SIG-M5 treated with dmso at 0.1 percent for 504 hours (cell line): Measurements from ENCODE around the gene GUK1.
A peak's percentile ranks its signal among the peaks of the same experiment; 100 is the strongest.

Experiments
- DNase-seq: peaks from one replicate; lab custom pipeline; 2025; ENCODE audit not compliant: unreplicated experiment; lab: John Stamatoyannopoulos, UW

The GUK1 gene

DNA sequence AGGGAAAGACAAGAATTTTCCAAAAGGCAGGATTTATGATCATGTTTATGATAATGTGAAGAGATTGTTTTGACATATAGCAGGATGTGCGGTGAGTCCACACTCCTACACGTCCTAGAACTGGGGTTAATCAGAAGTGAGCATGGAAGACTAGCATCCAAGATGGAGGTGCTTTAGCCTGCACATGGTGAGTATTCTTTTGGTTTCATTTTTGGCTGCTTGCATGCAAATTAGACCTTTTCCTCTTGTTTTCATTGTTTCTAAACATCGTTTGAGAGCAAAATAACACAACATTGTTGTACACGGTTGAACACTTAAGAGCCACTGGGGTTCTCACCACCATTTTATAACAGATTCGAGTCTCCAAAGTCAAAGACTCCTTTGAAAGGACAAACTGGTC is 14.9 kb upstream of the GUK1 start:
- DNase-seq = no peak

GRCh38 chr1:228131766-228132165 is 8.3 kb upstream of the GUK1 start:
- DNase-seq = no peak

DNA sequence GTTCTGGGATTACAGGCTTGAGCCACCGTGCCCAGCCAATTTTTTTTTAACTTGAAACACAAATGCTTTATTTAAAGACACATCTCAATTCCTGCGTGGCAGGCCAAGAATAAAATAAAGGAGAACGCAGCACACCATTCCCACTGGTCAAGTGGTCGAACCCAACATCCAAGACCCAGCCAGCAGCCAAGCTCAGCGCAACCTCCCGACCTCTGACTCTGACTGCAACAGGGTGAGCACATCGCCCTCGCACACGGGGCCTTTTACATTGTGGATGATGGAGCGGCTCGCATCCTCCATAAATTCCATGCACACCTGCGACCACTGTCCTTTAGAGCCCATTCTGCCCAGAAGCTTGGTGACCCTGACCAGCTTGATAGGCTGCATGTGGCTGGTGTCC is 5.5 kb upstream of the GUK1 start:
- DNase-seq = no peak

DNA sequence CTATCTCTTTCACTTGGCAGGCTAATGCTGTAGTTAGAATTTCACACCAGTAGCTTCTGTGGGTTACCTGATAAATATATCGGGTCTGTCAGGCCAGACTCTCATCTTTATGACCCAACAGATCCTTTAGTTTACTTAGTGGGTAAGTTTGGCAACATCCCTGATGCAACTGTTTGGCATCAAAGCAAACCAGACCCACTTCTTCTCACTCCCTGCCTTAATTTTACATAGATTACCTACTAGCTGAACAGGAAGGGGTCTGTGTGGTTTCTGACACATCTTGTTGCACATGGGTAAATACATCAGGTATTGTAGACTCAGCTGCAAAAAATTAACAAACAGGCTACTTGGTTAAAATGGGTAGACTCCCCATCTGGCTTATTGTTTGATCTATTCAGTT is 3.2 kb upstream of the GUK1 start:
- peak; percentile 8 for DNase-seq

GRCh38 chr1:228139406-228139930 is 611 bp upstream of the GUK1 start:
- DNase-seq = no peak

- DNase-seq = peak; percentile 35
Measured at GRCh38 chr1:228140724-228141225, 696 bp downstream of the GUK1 start.

DNA sequence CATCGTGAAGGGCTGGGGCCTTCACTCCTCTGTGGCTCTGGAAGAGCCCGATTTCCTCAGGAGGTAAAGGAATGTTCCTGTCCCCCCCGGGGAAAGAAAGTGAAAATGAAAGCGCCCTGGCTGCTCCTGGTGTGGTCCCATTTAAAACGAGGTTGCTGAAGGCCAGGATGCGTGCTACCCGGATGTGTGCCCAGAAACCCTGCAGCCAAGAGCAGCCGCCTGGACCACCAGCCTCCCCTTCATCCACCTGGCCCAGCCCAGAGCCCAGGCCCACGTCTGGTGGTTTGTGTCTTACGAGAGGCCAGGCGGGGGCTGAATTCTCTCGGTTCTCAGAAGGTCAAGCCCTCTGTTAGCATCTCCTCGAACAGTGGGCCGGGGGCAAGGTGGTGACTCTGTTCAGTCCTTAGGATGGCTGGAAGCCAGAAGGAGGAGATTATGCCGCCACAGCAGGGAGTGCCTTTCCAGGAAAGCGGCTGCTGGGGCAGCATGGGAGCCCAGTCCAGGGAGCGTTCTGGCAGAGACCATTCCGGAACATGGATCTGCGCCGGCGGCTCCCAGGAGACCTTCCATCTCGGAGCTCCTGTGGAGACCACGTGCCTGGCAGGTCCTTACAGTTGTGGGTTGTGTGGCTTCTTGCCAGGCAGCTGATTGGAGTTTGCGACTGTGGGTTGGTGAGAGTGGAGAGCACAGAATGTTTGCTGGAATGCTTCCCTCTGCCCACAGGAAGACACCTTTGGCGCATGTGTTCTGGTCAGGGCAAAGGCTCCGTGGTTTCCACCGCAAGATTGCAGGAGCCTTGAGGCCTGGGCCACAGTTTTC is 1.4 kb downstream of the GUK1 start:
- DNase-seq = peak; percentile 19

DNA sequence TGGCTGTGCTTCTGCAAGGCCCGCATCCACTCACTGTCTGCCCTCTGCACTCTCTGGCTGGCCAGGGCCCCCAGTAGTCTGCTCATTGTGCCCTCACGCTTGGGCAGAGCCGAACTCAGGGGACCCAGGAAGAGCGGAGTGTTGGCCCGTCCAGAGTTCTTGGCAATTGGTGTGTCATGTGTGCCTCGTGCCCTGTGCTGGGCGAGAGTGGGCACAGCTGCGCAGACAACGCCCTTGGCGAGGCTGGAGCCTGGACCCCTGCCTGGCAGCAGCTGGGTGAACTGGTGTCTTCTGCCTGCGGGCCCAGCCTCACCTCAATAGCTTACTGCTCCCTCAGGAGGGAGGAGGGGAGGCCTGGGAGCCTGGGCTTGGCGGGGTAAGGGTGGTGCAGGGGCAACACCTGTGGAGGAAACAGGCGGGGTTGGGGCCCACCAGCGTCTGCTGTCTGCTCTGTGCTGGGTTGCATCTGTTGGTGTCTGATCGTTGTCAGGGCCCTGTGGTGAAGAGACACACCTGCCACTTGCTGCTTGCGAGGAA is 2.1 kb downstream of the GUK1 start:
- DNase-seq = no peak

DNA sequence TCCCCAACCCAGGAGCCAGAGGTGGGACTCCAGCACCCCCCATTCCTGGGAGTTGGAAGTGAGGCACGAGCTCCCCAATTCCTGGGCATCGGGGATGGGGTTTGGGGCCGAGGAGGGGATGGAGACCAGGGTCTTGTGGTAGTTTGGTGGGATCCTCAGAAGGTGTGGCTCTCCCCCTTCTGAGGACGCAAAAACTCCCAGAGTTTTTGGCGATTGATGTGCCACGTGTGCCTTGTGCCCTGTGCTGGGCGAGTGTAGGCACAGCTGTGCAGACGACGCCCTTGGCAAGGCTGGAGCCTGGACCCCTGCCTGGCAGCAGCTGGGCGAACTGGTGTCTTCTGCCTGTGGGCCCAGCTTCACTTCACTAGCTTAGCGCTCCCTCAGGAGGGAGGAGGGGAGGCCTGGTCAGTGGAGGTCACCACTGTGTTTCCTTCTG is 2.6 kb downstream of the GUK1 start:
- DNase-seq = no peak

GRCh38 chr1:228143480-228144192 is 3.6 kb downstream of the GUK1 start:
- DNase-seq = no peak

DNA sequence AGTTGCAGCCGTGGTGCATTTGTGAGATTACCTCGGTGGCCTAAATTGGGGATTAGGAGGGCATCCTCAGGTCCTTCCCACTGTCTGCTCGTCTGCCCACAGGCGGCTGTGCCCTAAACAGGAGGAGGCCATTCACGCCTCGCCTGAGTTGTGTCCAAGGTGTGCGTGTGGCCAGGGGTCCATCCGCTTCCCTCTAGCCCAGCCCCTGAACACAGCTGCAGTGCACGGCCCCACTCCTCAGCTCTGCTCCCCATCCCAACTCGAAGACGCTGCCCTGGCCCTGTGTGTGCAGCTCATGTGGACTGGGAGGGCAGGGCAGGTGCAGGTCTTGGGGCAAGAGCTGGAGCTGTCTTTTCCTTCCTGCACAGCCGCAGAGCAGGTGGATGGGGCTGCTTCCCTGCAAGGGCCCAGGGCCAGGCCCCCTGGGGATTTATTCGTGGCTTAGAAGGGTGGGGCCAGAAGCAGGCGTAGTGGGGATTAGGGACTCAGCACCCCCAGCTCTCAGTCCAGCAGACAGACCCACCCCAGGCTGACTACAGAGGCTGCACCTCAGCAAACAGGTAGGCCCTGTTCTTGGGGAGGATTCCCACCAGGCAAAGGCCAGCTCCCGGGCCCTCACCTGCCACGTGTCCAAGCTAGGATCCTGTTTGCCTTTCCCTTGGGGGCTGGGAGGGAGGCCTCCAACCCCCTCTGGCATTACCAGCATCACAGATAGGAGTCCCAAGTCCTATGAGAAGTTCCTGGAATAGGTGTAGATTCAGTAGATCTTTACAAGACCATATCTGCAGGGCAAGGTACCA is 4.3 kb downstream of the GUK1 start:
- DNase-seq = no peak

DNA sequence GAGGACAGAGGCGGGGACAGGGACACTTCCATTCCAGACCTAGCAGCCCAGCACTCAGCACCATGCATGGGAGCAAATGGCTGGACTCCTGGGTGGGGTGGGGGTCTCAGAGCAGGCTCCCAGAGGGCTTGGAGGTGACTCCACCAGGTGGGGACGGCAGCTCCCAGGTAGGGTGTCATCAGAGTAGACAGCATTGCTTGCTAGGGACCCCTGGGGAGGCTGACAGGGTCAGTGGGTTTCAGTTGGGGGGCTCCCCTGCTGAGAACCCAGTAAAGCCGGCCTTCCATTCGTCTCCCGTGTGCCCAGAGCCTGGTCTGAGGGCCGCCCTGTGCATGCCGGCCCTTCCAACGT is 4.9 kb downstream of the GUK1 start:
- no peak for DNase-seq

DNA sequence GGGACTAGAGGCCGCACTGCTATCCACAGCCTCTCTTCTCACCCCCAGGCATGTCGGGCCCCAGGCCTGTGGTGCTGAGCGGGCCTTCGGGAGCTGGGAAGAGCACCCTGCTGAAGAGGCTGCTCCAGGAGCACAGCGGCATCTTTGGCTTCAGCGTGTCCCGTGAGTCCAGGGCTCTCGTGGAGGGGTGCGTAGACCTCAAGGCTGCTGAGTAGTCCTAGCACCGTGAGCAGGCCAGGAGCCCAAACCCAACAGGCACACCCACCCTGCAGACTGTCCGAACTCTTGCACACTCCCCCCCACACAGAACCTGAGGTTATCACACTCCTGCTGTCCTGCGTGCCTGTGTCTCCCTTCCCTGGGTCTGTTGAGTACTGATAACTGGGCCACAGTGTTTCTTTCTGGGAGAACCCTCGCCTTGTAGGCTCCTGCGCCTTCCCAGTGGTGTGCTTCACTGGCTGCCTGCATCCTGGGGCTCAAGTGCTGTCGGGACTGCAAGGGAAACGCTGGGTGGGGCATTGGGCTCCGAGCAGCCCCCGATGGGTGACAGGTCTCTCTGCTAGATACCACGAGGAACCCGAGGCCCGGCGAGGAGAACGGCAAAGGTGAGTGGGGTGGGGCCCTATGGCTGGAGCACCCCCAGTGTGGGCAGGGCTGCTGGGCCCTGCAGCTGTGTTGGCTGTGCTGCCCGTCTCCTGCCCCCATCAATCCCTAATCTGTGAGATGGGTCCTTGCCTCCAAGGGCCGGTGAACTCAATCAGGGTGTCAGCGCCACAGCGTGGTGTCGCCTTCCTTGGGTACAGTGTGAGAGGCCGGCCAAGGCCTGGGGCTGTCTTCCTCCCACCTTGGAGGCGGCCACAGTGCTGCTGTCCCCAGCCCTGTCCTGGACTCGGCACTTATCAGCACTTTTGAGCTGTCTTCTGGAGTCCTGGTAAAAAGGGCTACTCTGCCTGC is 5.7 kb downstream of the GUK1 start:
- no peak for DNase-seq

DNA sequence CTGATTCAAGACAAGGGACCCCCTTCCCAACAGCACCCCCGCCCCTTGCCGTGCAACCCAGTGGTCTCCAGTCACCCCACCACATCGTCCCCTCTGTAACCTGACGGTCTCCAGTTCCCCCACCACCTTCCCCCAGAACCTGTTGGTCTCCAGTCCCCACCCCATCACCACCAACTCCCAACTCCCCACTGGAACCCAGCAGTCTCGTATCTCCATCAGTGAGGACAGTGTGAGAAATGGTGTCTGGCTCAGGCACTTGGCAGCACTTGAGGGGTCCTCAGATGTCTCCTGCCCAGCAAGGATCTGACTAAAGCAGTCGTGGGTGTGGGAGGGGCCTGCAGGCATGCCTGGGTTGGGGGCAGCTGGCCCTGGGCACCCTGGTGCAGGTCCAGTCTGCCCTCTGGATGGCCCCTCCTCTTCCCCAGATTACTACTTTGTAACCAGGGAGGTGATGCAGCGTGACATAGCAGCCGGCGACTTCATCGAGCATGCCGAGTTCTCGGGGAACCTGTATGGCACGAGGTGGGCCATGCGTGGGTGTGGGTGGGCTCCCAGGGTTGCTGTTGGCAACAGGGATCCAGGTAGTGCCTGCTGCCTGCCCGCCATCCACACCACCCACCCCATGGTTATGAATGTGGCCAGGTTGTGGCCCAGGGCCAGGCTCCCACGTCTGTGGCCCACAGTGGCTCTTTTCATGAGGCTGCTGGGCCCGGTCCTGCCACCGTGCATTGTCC is 6.5 kb downstream of the GUK1 start:
- DNase-seq = no peak

- no peak for DNase-seq
Measured at GRCh38 chr1:228147151-228147693, 7.1 kb downstream of the GUK1 start.

DNA sequence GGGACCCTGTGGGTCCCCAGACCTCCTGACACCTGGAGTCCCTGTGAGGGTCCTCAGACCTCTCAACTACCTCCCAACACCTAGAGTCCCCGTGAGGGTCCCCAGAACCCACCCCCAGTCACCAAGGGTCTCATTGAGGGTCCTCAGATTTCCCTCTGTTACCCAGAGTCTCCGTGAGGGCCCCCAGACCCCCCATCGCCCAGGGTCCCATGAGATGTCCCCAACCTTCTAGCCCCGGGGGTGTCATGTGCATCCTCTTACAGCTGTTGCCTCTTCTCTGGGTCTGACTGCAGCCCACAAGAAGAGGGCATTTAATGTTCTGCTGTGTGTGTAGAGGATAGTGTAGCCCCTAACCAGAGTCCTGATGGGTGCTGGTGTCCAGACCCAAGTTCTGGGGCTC is 7.7 kb downstream of the GUK1 start:
- no peak for DNase-seq

- no peak for DNase-seq
Measured at GRCh38 chr1:228148196-228148861, 8.2 kb downstream of the GUK1 start.

DNA sequence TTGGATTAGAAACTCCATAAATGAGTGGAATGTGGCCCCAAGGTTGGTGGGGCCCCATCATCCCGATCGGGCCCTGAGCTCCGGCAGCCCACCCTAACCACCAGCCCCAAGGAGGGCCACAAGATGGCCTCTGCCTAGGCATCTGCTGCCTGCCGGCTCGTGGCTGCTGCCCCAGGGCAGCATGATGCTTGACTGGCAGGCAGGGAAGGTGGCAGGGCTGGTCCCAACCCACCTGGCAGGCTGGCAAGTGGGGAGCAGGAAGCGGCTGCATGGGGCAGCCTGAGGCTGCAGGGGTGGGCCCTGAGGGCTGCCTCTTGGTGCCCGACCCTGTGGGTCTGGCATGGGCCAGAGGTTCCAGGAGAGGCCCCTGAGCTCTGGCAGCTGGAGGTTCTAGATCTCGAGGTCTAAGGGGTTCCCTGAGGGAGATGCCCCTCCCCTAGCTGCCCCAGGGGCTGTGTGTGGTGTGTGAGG is 8.9 kb downstream of the GUK1 start:
- DNase-seq = no peak
